ENCODE data around the gene TNRC6B.

Gene TNRC6B

GRCh38 chr22:40345271-40345670 is 167.5 kb downstream of the TNRC6B start:
- Histone ChIP-seq H3F3A (ENCODE audit: insufficient read depth, low read length) (peaks cover 13% of the 10 kb centered on the region; the same call in 1 of the 2 replicates), H3K36me3 (ENCODE audit: insufficient read depth, low read length) (peaks cover 18% of the 10 kb centered on the region), H4K20me1 (ENCODE audit: insufficient read depth, low read length) (no peaks in the 10 kb centered on the region), H3K27ac (ENCODE audit: low read depth, low read length, poor library complexity, severe bottlenecking) (peak overlapping the region; percentile 95), H3K4me1 (ENCODE audit: insufficient read depth, low read length, severe bottlenecking) (peaks cover 31% of the 10 kb centered on the region), H2AFZ (ENCODE audit: low read length) (no peak overlapping the region), H3K4me3 (ENCODE audit: low read depth, low read length, poor library complexity, severe bottlenecking) (peak overlapping the region; percentile 85), H3K4me2 (ENCODE audit: low read length) (peak overlapping the region; percentile 92), H3K9me3 (ENCODE audit: low read length) (no peaks in the 10 kb centered on the region), H3K9ac (ENCODE audit: low read length) (peak overlapping the region; percentile 83), H3K9me2 (ENCODE audit: low read depth, low read length) (no peaks in the 10 kb centered on the region), H3K27me3 (ENCODE audit: insufficient read depth, low read length) (no peaks in the 10 kb centered on the region), H3K79me2 (ENCODE audit: insufficient read depth, low read length) (peaks cover 30% of the 10 kb centered on the region)
- TF ChIP-seq CTCF (IDR thresholded peaks at IDR 0.05; ENCODE audit: low read length): no peak
- no peak for TF ChIP-seq EZH2 (IDR thresholded peaks at IDR 0.05; ENCODE audit: borderline replicate concordance, low read length)

DNA sequence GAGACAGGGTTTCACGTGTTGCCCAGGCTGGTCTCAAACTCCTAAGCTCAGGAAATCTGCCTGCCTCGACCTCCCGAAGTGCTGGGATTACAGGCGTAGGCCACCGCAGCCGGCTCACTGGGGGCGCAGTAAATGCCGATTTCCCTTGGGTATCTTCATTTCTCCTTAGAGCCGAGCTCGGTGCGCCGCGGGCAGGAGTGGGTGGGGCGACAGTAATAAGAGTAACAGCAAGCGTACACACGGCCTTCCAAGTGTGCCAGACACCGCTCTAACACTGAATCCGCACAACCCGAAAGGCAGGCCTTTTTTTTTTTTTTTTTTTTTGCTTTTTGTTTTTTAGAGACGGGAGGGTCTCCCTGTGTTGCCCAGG is 168.1 kb downstream of the TNRC6B start:
- Histone ChIP-seq H3K27ac (ENCODE audit: low read depth, low read length, poor library complexity, severe bottlenecking) (peak overlapping the region; percentile 95), H3K9me2 (ENCODE audit: low read depth, low read length) (no peaks in the 10 kb centered on the region), H3K9ac (ENCODE audit: low read length) (peak overlapping the region; percentile 83), H3K4me1 (ENCODE audit: insufficient read depth, low read length, severe bottlenecking) (peaks cover 31% of the 10 kb centered on the region), H3F3A (ENCODE audit: insufficient read depth, low read length) (peaks cover 13% of the 10 kb centered on the region; the same call in 1 of the 2 replicates), H3K36me3 (ENCODE audit: insufficient read depth, low read length) (peaks cover 23% of the 10 kb centered on the region), H3K4me2 (ENCODE audit: low read length) (peak overlapping the region; percentile 92), H3K9me3 (ENCODE audit: low read length) (no peaks in the 10 kb centered on the region), H3K27me3 (ENCODE audit: insufficient read depth, low read length) (no peaks in the 10 kb centered on the region), H4K20me1 (ENCODE audit: insufficient read depth, low read length) (no peaks in the 10 kb centered on the region), H3K79me2 (ENCODE audit: insufficient read depth, low read length) (peaks cover 30% of the 10 kb centered on the region), H2AFZ (ENCODE audit: low read length) (no peak overlapping the region), H3K4me3 (ENCODE audit: low read depth, low read length, poor library complexity, severe bottlenecking) (peak overlapping the region; percentile 85)
- TF ChIP-seq CTCF (IDR thresholded peaks at IDR 0.05; ENCODE audit: low read length) (0 out of 2 replicates have a peak, but pooled peaks have one; percentile 2), EZH2 (IDR thresholded peaks at IDR 0.05; ENCODE audit: borderline replicate concordance, low read length) (no peak)

DNA sequence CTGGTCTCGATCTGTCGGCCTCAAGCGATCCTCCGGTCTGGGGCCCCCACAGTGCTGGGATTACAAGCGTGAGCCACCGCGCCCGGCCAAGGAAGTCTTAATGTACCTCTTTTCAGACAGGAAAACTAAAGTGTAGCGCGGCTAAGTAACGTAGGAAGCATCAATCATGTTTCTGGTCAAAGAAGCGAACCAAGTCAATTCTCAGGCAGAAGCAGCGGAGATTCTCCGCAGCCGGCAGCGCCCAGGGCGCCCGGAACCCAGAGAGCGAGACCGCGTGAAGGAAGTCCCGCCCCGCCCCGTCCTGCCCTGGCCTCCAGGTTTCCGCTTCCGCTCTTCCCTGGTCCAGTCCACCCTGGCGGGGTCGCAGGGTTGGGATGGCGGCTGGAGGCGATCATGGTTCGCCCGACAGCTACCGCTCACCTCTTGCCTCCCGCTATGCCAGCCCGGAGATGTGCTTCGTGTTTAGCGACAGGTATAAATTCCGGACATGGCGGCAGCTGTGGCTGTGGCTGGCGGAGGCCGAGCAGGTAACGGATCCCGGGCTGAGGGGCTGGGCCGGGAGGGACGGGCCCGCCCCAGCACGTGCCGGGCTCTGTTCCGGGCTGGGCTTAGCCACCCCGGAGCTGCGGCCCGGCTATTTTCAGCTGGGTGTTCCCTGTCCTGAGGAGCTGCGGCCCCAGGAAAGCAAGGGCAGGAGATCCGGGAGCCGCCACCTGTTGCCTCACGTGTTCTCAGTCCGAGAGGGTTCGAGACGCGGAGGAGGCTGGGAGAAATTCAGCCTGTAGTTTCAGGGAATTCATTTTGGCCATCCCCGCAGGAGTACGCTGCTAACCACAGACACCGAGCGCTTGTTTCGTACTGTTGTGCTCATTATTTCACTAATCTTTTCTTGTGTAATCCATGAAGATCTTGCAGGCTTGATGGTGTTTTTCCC is 168.7 kb downstream of the TNRC6B start, which contains the start of gene ADSL:
Gene ADSL, plus strand, starts transcription at position 316 of the 934 bp plus-strand sequence. Its CDS starts 59 bp downstream, at position 375.
- H4K20me1 ChIP-seq (ENCODE audit: insufficient read depth, low read length): no peaks in the 10 kb centered on the region
- H3K4me3 ChIP-seq (ENCODE audit: low read depth, low read length, poor library complexity, severe bottlenecking): peak within 1 kb of the TSS; percentile 85
- TF ChIP-seq EZH2 (IDR thresholded peaks at IDR 0.05; ENCODE audit: borderline replicate concordance, low read length) (no peak), CTCF (IDR thresholded peaks at IDR 0.05; ENCODE audit: low read length) (no peak)
- no peaks in the 10 kb centered on the region for H3K9me3 ChIP-seq (ENCODE audit: low read length)
- peaks cover 31% of the 10 kb centered on the region for H3K4me1 ChIP-seq (ENCODE audit: insufficient read depth, low read length, severe bottlenecking)
- peak within 1 kb of the TSS; percentile 92 for H3K4me2 ChIP-seq (ENCODE audit: low read length)
- H3K9ac ChIP-seq (ENCODE audit: low read length): peak within 1 kb of the TSS; percentile 83
- peaks cover 28% of the 10 kb centered on the region for H3K36me3 ChIP-seq (ENCODE audit: insufficient read depth, low read length)
- no peaks in the 10 kb centered on the region for H3K27me3 ChIP-seq (ENCODE audit: insufficient read depth, low read length)
- no peaks in the 10 kb centered on the region for H3K9me2 ChIP-seq (ENCODE audit: low read depth, low read length)
- peak within 1 kb of the TSS; percentile 95 for H3K27ac ChIP-seq (ENCODE audit: low read depth, low read length, poor library complexity, severe bottlenecking)
- no peak within 1 kb of the TSS for H2AFZ ChIP-seq (ENCODE audit: low read length)
- peaks cover 13% of the 10 kb centered on the region; the same call in 1 of the 2 replicates for H3F3A ChIP-seq (ENCODE audit: insufficient read depth, low read length)
- H3K79me2 ChIP-seq (ENCODE audit: insufficient read depth, low read length): peaks cover 30% of the 10 kb centered on the region

Data from OCI-LY1 (cell line).